Ishikawa (cell line): ENCODE results near the gene REXO5.

Experiments used
- CEBPB ChIP-seq: IDR thresholded peaks from 2 replicates; pipeline ENCODE4 v1.6.1; 2012
- CREB1 ChIP-seq: IDR thresholded peaks from 2 replicates; pipeline ENCODE4 v1.6.1; 2012; ENCODE audit warnings: low read depth
- EGR1 ChIP-seq: IDR thresholded peaks from 2 replicates; pipeline ENCODE4 v1.6.1; 2012
- EP300 ChIP-seq: IDR thresholded peaks from 2 replicates; pipeline ENCODE4 v1.6.1; 2012; ENCODE audit warnings: borderline replicate concordance
- FOXM1 ChIP-seq: IDR thresholded peaks from 2 replicates; pipeline ENCODE4 v1.6.1; 2012; ENCODE audit warnings: low read depth, borderline replicate concordance
- NFIC ChIP-seq: IDR thresholded peaks from 2 replicates; pipeline ENCODE4 v1.6.1; 2012
- RAD21 ChIP-seq: IDR thresholded peaks from 2 replicates; pipeline ENCODE4 v1.6.1; 2012; ENCODE audit warnings: low read depth
- TAF1 ChIP-seq: IDR thresholded peaks from 2 replicates; pipeline ENCODE4 v1.6.1; 2012; ENCODE audit warnings: low read depth, mild to moderate bottlenecking
- TCF12 ChIP-seq: IDR thresholded peaks from 2 replicates; pipeline ENCODE4 v1.6.1; 2012; ENCODE audit warnings: low read depth
- TEAD4 ChIP-seq: IDR thresholded peaks from 2 replicates; pipeline ENCODE4 v1.6.1; 2012
- YY1 ChIP-seq: IDR thresholded peaks from 2 replicates; pipeline ENCODE4 v1.6.1; 2012; ENCODE audit warnings: low read depth
- ZBTB7A ChIP-seq: IDR thresholded peaks from 2 replicates; pipeline ENCODE4 v1.6.1; 2012; ENCODE audit warnings: low read depth
- TF ChIP-seq, protein P1 (sequence below): IDR thresholded peaks from 2 replicates; pipeline ENCODE4 v1.6.1; 2012; ENCODE audit warnings: low read depth, mild to moderate bottlenecking
- TF ChIP-seq, protein P2 (sequence below): IDR thresholded peaks from 2 replicates; pipeline ENCODE4 v1.6.1; 2012
- TF ChIP-seq, protein P3 (sequence below): IDR thresholded peaks from 2 replicates; pipeline ENCODE4 v1.6.1; 2012

REXO5 gene

DNA sequence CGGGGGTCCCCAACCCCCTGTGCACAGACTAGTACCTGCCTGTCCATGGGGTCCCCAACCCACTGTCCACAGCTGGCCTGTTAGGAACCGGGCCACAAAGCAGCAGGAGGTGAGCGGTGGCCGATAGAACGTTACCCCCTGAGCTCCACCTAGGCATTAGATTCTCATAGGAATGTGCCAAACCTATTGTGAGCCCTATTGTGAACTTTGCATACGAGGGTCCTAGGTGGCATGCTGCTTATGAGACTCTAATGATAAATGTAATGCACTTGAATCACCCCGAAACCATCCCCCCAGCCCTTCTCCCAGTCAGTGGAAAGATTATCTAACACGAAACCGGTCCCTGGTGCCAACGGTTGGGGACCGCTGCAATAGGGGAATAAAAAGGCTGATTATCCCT is 1.5 kb downstream of the REXO5 start:
- TF ChIP-seq NFIC (no peak), TEAD4 (no peak), RAD21 (no peak), FOXM1 (no peak), TAF1 (no peak), EP300 (no peak), TCF12 (no peak), YY1 (no peak), ZBTB7A (no peak), CREB1 (no peak)
- TF ChIP-seq, protein P1, sequence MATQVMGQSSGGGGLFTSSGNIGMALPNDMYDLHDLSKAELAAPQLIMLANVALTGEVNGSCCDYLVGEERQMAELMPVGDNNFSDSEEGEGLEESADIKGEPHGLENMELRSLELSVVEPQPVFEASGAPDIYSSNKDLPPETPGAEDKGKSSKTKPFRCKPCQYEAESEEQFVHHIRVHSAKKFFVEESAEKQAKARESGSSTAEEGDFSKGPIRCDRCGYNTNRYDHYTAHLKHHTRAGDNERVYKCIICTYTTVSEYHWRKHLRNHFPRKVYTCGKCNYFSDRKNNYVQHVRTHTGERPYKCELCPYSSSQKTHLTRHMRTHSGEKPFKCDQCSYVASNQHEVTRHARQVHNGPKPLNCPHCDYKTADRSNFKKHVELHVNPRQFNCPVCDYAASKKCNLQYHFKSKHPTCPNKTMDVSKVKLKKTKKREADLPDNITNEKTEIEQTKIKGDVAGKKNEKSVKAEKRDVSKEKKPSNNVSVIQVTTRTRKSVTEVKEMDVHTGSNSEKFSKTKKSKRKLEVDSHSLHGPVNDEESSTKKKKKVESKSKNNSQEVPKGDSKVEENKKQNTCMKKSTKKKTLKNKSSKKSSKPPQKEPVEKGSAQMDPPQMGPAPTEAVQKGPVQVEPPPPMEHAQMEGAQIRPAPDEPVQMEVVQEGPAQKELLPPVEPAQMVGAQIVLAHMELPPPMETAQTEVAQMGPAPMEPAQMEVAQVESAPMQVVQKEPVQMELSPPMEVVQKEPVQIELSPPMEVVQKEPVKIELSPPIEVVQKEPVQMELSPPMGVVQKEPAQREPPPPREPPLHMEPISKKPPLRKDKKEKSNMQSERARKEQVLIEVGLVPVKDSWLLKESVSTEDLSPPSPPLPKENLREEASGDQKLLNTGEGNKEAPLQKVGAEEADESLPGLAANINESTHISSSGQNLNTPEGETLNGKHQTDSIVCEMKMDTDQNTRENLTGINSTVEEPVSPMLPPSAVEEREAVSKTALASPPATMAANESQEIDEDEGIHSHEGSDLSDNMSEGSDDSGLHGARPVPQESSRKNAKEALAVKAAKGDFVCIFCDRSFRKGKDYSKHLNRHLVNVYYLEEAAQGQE: no peak

DNA sequence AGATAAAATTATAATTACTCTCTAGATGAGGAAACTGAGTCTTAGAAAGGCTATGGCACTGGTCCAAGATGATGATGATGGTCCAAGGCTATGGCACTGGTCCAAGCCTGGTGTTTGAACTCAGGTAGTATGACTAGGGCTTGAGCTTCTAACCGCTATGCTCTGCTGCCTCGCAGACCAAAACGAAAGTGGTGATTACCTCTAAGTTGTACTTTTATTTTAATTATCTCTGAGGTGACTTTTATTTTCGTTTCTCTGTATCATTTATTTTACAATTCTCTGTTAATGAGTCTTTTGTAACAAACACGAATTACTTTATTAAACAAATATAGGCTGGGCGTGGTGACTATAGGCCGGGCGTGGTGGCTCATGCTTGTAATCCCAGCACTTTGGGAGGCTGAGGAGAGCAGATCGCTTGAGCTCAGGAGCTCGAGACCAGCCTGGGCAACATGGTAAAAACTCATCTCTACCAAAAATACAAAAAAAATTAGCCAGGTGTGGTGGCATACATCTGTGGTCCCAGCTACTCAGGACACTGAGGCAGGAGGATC is 5.6 kb downstream of the REXO5 start:
- TF ChIP-seq YY1 (no peak), ZBTB7A (no peak), EGR1 (no peak), TAF1 (no peak), TEAD4 (no peak), CEBPB (no peak), NFIC (no peak), FOXM1 (no peak), CREB1 (no peak), EP300 (no peak), TCF12 (no peak), RAD21 (no peak)
- TF ChIP-seq, protein P1: no peak
- TF ChIP-seq, protein P2, sequence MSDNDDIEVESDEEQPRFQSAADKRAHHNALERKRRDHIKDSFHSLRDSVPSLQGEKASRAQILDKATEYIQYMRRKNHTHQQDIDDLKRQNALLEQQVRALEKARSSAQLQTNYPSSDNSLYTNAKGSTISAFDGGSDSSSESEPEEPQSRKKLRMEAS: no peak
- TF ChIP-seq, protein P3, sequence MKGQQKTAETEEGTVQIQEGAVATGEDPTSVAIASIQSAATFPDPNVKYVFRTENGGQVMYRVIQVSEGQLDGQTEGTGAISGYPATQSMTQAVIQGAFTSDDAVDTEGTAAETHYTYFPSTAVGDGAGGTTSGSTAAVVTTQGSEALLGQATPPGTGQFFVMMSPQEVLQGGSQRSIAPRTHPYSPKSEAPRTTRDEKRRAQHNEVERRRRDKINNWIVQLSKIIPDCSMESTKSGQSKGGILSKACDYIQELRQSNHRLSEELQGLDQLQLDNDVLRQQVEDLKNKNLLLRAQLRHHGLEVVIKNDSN: no peak

DNA sequence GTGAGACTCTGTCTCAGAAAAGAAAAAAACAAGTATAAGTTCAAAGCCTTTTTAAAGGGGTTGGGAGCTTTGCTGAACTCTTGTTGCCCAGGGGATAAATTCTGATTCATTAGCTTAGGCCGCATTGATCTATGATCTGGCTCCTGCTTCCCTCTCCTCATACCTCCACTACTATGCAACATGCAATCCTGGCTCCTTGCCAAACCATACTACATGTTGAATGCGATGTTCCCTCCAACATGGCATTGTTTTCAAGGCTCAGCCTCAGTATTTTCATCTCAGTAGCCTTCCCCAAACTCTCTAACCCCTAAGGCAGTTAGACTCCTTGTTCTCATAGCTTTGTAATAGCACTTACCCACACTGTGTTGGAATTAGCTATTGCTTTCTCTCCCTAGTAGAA is 6.2 kb downstream of the REXO5 start:
- TF ChIP-seq EGR1: no peak
- TF ChIP-seq NFIC: 0 out of 2 replicates have a peak, but pooled peaks have one; percentile 18

DNA sequence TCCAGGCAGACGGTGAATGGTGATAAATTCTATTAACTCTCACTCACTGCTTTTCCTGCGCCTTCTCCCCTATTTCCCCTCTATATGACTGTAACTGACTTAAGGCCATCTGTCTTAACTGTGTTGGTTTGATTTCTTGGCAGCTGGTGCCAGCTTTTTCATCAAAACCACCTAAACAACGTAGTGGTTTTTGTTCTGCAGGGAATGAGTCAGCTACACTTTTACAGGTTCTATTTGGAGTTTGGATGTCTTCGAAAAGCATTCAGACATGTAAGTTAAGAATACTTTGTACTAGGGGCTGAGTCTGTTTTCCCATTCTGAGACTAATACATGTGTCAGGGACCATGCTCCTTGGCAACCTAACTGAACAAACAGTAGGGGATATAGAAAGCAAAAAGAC is 8.5 kb downstream of the REXO5 start:
- TF ChIP-seq TAF1: no peak
- TF ChIP-seq RAD21: no peak
- no peak for TF ChIP-seq TEAD4
- no peak for TF ChIP-seq CEBPB
- no peak for TF ChIP-seq NFIC
- TF ChIP-seq, protein P3: no peak
- TF ChIP-seq TCF12: no peak
- no peak for TF ChIP-seq YY1
- no peak for TF ChIP-seq CREB1
- TF ChIP-seq EP300: no peak
- no peak for TF ChIP-seq ZBTB7A
- no peak for TF ChIP-seq EGR1
- TF ChIP-seq, protein P2: no peak

DNA sequence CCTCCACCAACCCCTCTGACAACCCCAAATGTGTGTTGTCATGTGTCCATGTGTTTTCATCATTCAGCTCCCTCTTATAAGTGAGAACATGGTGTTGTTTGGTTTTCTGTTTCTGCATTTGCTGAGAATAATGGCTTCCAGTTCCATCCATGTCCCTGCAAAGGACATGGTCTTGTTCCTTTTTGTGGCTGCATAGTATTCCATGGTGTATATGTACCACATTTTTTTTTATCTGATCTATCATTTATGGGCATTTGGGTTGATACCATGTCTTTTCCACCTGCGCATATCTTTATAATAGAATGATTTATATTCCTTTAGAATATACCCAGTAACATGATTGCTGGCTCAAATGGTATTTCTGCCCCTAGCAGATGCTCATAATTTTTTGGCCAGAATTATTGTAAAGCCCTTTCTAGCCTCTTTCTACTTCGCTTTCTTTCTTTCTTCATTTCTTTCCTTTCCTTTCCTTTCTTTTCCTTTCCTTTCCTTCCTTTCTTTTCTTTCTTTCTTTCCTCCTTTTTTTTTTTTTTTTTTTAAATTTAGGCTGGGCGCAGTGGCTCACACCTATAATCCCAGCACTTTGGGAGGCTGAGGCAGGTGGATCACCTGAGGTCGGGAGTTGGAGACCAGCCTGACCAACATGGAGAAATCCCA is 12.7 kb downstream of the REXO5 start:
- no peak for TF ChIP-seq ZBTB7A
- TF ChIP-seq, protein P1: no peak
- TF ChIP-seq TEAD4: no peak
